ENCODE measurements around the gene TTLL10.

The TTLL10 gene

DNA sequence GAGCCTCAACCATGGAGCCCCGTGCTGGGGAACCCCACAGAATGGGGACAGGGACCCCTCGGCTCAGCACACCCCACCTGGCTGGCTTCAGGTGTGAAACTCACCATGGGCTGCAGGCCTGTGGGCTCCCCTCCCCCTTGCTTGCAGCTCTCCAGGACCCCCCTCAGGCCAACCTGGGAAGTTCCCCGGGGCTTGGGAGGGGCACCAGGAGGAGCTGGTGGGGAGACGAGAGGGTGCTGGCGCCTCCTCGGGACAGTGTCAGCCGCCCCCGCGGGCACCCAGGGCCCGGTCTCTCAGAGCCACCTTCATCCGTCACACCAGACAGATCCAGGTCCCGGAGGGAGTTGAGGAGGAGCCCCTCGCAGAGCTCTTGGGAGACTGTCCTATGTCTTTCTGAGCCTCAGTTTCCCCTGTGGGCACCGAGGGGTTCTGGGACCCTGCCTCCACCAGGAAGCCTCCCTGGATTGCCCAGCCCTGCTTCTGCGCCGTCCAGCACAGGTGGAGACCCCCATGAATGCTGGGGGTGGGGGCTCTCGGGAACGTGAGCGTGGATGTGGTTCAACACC is 33.4 kb downstream of the TTLL10 start:
- DNase-seq = no peak

- no peak for DNase-seq
Measured at GRCh38 chr1:1207571-1207892, 33.9 kb downstream of the TTLL10 start.

GRCh38 chr1:1208713-1209433 is 35.2 kb downstream of the TTLL10 start:
- peak; percentile 44 for DNase-seq

DNA sequence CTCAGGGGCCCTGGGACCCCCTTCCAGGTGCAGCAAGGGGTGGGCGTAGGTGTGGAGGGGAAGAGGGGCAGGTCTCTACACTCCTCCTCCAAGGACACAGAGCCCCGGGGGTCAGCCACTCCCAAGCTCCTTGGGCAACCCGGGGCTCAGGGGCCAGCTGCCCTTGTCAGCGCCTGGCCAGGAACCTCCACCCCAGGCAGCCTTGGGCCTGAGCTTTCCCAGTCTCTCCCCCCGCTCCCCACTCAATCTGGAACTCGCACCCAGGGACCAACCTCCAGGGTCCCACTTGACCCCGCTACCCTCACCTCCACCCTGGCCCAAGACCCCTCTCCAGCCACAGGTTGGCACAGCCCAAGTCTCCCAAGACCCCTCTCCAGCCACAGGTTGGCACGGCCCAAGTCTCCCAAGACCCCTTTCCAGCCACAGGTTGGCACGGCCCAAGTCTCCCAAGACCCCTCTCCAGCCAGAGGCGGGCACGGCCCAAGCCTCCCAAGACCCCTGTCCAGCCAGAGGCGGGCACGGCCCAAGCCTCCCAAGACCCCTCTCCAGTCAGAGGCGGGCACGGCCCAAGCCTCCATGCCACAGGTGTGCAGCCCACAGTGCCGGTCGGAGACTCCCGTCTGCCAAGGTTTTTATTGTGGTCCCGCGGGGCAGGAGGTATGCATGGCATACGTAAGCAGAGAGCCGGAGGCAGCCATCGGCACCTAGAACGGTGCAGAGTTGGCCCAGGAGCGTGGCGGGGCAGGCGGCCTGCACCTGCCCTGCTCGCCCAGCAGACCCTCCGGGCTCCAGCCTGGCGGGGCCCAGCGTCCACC is 37.3 kb downstream of the TTLL10 start:
- no peak for DNase-seq

- DNase-seq = no peak
Measured at GRCh38 chr1:1211541-1212441, 38.1 kb downstream of the TTLL10 start.

DNA sequence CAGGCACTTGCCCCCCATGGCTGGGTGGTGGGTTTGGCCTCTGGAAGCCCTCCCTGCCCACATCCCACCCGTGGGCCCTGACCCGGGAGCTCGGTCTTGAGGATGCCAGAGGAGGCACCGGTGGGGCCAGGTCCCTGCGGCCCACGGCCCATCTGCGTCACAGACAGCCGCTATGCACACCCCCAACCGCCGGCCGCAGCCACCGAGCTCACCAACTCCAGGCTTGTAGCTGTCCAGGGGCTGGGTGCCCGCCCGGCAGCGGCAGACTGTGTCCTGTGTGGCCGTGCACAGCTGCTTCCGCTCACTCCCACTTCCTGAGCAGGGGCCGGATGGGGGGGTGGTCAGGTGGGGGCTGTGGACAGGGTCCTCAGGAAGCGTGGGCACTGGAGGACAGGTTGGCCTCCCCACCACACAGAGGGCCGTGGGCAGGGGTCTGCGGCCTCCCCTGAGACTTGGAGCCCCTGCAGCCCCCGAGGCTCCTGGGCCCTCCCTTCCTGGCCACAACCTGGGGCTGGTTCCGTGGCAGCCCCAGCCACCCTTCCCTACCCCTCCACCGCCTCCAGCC is 39.2 kb downstream of the TTLL10 start:
- peak; percentile 71 for DNase-seq

DNA sequence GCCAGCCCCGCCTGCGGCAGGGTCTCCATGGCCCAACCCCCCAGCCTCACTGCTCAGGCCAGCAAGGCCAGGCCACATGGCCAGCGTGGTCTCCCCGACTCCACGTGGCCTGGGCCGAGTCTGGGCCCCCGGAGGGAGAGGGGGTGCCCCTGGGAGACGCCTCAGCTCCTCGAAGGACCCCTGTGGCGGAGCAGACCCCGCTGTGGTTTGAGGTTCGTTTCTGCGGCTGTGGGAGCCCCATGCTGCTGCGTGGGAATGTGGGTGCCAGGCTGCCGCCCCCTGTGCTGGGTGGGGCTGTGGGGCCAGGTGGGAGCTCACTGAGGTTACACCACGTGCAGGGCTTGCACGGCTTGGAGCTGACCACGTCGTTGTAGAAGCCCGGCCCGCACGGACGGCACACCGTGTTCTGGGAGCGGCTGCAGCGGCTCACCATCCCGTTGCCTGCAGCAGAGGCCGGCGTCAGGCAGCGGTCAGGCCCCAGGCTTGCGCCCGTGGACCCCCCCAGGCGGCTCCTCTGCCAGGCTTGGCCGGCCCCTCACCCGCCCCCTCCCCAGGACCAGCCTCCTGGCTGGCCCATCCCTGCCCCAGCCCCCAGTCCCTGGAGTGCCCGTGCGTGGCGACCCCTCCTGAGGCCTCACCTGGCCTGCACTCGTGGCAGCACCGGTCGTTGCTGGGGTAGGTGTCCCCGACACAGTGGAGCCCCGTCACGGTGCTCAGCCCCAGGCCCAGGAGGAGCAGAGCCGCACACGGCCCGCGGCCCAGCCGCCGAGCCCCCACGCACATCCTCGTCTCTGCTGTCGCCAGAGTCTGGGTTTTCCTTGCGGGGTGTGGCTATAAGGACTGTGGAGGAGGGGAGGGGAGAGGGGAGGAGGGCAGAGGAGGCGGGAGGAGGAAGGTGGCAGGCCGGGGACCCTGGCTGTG is 39.9 kb downstream of the TTLL10 start, which contains the start of gene TNFRSF4:
TSS of gene TNFRSF4 (minus strand) at position 809 of the 921 bp plus-strand sequence. CDS start at position 783, 26 bp downstream.
- DNase-seq = peak; percentile 51

- peak; percentile 36 for DNase-seq
Measured at GRCh38 chr1:1215080-1215676, 41.5 kb downstream of the TTLL10 start.

GRCh38 chr1:1215881-1216605 is 42.4 kb downstream of the TTLL10 start:
- DNase-seq = no peak

DNA sequence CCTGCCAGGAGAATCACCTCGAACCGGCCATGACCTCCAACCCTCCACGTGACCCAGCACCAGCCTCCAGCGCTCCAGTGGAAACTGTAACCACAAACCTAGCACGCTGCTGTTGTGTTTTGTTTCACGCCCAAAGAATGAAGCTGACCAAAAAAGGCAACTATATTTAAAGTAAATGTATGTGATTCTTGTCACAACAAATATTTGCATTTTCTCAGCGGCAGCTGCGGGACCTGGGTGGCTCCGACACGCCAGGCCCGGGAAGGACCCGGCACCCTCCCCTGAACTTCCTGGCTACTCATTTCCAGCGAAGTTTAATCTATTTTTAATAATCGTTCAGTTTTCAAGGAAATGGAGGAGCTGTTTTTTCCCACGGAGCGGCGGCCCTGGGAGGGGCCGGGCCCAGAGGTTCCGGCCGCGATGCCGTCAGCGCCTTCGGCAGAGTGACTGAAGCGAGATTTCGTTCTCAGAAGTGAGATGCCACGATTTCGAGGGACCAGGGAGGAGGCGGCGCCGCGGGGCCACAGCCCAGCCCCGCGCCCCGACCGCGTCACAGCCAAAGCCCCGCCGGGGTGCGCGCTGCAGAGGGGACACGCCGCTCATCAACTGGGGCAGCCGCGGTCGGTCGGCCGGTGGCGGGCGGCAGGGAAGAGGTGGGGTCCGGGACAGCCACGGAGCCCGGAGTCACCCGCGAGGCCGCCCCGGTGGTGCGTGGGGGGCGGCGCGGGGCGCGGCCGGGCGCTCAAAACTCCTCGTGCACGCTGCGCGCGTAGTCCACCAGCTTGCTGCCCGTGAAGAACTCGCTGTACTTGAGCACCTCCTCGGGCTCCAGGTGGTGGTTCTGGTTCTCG is 43.3 kb downstream of the TTLL10 start:
- peak; percentile 78 for DNase-seq

- DNase-seq = peak; percentile 41
Measured at GRCh38 chr1:1217621-1218523, 44.2 kb downstream of the TTLL10 start.

DNA sequence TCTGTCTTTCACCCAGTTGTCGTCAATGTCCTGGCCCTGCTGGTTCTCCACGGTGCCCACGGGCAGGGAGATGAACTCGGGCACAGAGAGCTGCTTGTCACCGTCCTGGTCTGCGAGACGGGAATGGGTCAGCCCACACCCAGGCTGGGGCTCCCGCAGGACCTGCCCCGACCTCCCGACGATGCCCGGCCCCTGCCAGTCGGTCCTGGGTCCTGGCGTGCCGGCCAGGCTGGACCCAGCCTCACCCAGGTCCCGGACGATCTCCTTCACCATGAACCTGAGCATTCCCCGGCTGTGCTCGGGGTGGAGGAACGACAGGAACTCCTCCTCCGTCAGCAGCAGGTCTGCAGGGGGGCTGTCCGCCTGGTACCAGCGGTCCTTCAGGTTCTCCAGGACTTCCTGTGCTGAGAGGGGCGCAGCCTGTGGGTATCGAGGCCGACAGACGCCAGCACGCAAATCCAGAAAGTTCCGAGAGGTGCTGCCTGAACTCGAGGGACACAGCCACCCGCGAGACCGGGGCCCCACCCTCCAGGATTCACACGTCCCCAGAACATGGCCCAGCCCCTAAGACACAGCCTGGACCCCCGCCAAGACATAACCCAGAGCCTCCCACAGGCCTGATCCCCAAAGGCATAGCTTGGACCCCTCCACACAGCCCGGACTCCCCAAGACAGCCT is 45.0 kb downstream of the TTLL10 start:
- no peak for DNase-seq

DNA sequence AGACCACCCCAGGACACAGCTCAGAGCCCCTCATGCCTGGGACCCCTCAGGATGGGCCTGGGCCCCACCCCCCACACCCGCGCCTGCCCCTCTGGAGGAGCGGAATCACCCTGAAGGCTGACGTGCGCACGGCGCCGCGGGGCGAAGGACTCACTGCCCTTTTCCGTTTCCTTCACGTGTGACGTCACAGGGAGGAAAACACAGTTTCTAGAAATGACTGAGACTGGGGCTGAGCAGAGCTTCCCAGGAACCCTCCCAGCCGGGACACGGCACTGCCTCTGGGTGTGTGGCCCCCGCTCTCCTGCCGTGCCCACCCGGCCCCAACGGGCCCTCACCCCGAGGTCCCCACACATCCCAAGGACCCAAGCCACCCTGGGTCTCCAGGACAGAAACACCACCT is 45.7 kb downstream of the TTLL10 start:
- DNase-seq = peak; percentile 83

GRCh38 chr1:1220197-1220596 is 46.5 kb downstream of the TTLL10 start:
- DNase-seq = no peak

- no peak for DNase-seq
Measured at GRCh38 chr1:1221887-1222574, 48.4 kb downstream of the TTLL10 start.

- DNase-seq = no peak
Measured at GRCh38 chr1:1222575-1223225, 49.0 kb downstream of the TTLL10 start.
